NOMO-1 (cell line): Measurements from ENCODE around the gene TMPRSS11E.
A peak's percentile ranks its signal among the peaks of the same experiment; 100 is the strongest.
"Not testable (repeated sequence)": the region's sequence is repeated elsewhere in the genome, so short reads cannot be mapped to it uniquely, and the experiment has no call there.

Experiments used
- DNase-seq, 2 experiments: peaks; one replicate each; lab custom pipeline; 2025; ENCODE audit not compliant: unreplicated experiment in 2 of 2; lab: John Stamatoyannopoulos, UW

The TMPRSS11E gene

DNA sequence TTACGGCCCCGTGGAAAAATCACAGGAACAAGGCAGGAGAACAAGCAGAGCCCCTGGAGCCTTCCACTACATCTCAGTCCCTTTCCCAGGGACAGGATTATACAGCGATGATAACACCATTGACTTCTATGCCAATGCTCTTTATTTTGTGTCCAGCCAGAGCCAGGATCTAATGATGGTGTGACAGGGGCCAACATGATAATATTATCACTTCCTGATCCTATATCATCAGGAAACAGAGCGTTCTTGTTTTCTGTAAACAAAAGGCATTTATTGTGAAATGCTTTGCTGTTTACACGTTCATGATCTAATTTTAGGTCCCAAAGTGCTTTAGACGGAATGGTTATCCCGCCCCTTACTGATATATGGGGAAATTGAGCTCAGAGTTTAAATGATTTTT, 12.8 kb downstream of the TMPRSS11E start:
- no peak for DNase-seq

DNA sequence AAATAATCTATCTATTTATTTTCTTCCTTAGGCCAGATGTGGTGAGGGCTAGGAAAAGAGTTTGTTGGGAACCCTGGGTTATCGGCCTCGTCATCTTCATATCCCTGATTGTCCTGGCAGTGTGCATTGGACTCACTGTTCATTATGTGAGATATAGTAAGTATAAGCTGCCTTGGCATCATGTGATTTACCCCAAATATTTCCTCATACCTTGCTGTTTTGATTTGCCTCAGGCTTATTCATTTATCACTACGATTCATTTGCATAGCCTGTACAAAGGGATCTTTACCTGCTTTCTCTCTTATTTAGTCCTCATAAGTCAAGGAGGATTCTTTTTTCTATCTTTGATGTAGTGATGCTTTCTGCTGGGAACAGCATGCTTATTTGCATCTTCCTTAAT, 14.5 kb downstream of the TMPRSS11E start:
- no peak for DNase-seq

GRCh38 chr4:68462691-68463090, 15.4 kb downstream of the TMPRSS11E start:
- no peak for DNase-seq

DNA sequence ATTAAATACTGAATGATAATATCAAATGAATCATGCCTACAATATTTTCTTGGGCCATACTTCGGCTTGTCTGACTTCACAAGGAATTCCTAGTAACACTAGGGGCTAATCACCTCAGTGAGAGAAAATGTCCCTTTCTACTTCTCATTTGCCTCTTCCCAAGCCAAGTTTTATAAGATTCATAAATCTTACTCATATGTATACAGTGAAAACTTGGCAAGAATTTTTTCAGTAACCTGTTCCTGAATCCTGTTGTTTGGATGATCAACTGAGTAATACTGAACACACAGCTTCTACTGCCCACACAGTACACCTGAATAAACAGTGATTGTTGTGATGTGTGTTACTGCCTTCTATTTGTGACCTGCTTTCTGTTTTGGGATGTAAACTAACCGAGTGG, 16.5 kb downstream of the TMPRSS11E start:
- no peak for DNase-seq

GRCh38 chr4:68465058-68465457, 17.8 kb downstream of the TMPRSS11E start:
- no peak for DNase-seq

GRCh38 chr4:68466185-68466584, 18.9 kb downstream of the TMPRSS11E start:
- DNase-seq: no peak

GRCh38 chr4:68466751-68467150, 19.5 kb downstream of the TMPRSS11E start:
- no peak for DNase-seq

- DNase-seq: no peak
Measured at GRCh38 chr4:68469482-68469881, 22.2 kb downstream of the TMPRSS11E start.

- DNase-seq: no peak
Measured at GRCh38 chr4:68476191-68476590, 28.9 kb downstream of the TMPRSS11E start.

GRCh38 chr4:68489338-68489737, 42.1 kb downstream of the TMPRSS11E start:
- no peak for DNase-seq

DNA sequence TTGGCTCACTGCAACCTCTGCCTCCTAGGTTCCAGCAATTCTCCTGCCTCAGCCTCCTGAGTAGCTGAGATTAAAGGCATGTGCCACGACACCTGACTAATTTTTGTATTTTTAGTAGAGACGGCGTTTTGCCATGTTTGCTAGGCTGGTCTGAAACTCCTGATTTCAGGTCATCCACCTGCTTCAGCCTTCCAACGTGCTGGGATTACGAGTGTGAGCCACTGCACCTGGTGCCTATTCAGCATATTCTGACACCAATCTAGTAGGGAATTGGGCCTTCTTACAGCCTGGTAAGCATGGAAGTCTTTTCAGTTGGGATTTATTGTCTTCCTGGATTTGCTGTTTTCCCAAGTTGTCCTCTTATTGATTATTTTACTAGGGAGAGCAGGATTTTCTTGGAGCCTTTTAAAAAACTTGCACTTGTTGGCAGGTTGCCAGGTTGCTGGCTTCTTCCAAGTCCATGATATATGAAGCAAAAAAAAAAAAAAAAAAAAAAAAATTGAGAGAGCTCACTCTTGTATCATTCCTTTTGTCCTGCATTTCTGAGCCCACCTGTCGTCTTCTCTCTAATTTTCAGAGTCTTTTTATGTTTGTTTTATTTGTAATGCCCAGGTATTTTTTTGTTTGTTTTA, 43.7 kb downstream of the TMPRSS11E start:
- no peak for DNase-seq

- peak in 1 of 2 experiments; percentile 17 for DNase-seq
Measured at GRCh38 chr4:68494688-68495087, 47.4 kb downstream of the TMPRSS11E start.

- peak; percentile 6 to 50 for DNase-seq
Measured at GRCh38 chr4:68498413-68499007, 51.2 kb downstream of the TMPRSS11E start.

DNA sequence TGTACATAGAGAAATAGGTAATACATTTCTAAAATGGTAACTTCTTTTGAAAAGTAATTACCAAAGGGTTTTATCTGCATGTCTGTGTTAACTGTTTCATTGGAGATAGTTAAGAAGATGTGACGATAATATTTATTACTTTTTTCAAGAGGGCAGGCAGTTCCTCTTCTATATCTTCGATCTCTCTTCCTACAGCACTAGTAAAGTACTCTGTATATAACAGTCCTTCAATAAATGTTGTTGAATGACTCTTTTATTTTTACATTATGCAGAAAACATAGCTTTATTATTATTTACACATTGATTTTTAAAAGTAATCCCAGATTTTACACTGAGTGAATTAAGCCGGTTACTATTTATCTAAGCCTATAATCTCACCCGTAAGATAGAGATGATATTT, 51.8 kb downstream of the TMPRSS11E start:
- DNase-seq: no peak

- not testable (repeated sequence) for DNase-seq
Measured at GRCh38 chr4:68503462-68503861, 56.2 kb downstream of the TMPRSS11E start.

DNA sequence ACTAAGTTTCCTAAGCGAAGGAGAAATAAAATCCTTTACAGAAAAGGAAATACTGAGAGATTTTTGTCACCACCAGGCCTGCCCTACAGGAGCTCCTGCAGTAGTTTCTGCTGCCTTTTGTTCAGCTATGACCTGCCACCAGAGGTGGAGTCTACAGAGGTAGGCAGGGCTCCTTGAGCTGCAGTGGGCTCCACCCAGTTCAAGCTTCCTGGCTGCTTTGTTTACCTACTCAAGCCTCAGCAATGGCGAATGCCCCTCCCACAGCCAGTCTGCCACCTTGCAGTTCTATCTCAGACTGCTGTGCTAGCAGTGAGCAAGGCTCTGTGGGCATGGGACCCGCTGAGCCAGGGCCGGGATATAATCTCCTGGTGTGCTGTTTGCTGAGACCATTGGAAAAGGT, 57.6 kb downstream of the TMPRSS11E start:
- not testable (repeated sequence) for DNase-seq

DNA sequence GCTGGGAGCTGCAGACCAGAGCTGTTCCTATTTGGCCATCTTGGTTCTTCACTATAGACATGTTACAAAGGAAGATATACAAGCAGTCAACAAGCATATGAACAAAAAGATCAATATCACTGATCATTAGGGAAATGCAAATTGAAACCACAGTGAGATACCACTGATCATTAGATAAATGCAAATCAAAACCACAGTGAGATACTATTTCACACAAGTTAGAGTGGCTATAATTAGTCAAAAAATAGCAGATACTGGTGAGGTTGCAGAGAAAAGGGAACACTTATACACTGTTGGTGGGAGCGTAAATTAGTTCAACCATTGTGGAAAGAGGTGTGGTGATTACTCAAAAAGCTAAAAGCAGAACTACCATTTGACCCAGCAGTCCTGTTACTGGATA, 58.2 kb downstream of the TMPRSS11E start:
- not testable (repeated sequence) for DNase-seq

DNA sequence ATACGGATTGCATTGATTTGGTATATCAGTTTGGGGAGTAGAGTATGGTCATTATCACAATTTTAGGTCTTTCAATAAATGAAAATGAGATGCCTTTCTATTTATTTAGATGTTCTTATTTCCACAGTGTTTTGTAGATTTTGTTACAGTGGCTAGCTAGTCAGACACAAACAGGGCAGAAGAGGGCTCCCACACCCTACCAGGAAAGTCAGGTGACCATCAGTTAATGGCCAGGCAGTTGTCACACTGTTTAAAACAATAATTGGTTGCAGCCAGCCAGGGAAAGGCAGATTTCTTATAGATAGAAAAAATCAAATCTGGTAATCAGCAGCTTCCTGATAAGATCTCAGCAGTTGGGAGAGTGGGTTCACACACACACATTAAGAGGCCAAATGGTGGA, 71.6 kb downstream of the TMPRSS11E start:
- no peak for DNase-seq

DNA sequence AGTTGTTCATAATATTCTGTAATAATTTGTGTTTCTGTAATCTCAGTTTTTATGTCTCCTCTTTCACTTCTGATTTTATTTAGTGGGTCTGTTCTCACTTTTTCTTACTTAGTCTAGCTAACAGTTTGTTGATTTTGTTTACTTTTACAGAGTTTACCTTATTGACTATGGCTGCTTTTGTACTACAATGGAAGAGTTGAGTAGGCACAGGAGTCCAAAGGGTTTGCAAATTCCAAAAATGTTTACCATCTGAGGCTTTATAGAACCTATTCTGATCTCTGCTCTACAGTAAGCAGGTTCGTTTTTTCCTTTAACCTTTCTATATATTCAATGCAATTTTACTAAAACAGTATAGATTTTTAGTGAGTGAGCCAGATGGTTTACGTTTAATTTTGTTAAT, 73.7 kb downstream of the TMPRSS11E start:
- no peak for DNase-seq

- not testable (repeated sequence) for DNase-seq
Measured at GRCh38 chr4:68522232-68522631, 75.0 kb downstream of the TMPRSS11E start.

GRCh38 chr4:68535974-68536373, 88.7 kb downstream of the TMPRSS11E start:
- DNase-seq: no peak

GRCh38 chr4:68536375-68536774, 89.1 kb downstream of the TMPRSS11E start:
- no peak for DNase-seq

- DNase-seq: not testable (repeated sequence)
Measured at GRCh38 chr4:68542742-68543141, 95.5 kb downstream of the TMPRSS11E start.
